Stimulated activated CD8-positive, alpha-beta memory T cell treated with anti-CD3 and anti-CD28 coated beads, Interleukin-7, amount 100 ng/mL, for 48 hours (primary cell): Measurements from ENCODE around the gene ZDHHC7.

Experiments used
- DNase-seq, 2 donors: peaks; one replicate each; pipeline ENCODE4 v3.0.0-alpha.2; 2020; ENCODE audit warnings: low read depth in 1 of 2; ENCODE audit errors: extremely low read depth in 1 of 2

Gene ZDHHC7

DNA sequence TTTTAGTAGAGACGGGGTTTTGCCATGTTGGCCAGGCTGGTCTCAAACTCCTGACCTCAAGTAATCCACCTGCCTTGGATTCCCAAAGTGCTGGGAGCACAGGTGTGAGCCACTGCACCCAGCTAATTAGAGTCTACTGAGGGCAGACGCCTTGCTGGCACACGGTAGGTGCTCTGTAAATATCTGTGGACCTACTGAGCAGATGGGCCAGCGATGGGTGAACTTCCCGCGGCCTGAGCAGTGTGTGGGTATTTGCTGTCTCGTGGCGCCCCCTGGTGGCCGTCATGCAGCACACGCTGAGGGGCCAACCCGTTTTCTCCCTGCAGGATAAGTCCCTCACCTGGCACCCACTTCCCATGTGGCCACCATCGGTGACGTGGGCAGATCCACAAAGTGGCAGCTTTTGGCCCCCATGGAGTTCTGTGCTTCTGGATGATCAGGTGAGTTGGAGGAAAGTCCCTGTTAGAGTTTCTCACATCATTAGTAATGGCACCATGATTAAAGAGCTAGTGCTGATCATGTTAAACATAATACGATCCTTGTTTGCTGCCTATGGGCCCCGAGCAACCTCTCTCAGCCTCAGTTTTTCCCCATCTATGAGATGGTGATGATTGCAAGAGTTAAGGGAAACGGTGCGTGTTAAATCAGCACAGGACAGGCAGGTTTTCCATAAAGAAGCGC, 40.7 kb downstream of the ZDHHC7 start:
- DNase-seq, result peak; percentile 33 to 49

- no peak for DNase-seq
These were observed 43.5 kb downstream of the ZDHHC7 start for GRCh38 chr16:84967828-84968227.

DNA sequence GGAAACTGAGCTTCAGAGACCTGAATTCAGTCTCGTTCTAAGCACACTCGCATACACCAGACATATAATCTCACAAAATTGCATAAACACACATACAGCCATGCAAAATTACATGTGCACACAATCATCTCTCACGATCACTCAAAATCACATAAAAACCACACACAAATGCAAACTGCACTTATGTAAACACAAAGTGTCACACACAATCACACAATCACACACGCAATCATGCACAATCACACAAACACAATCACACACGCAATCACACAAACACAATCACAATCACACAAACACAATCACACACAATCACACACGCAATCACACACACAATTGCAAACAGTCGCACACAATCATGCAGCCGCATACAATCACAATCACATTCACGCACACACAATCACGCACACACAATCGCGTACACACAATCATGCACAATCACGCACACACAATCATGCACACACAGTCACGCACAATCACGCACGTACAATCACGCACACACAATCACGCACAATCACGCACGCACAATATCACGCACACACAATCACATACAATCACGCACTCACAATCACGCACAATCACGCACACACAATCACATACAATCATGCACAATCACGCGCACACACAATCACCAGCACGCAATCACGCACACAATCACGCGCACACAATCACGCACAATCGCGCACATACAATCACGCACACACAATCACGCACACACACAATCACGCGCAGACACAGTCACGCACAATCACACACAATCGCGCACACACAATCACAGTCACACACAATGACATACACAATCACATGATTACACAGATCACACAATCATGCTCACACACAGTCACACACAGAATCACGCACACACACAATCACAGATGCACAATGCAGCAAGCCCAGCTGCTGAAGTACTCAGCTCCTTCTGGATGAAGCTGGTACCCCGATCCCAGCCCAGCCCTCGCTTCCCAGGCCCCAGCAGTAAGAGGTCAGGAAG, 45.6 kb downstream of the ZDHHC7 start:
- no peak for DNase-seq

GRCh38 chr16:84964386-84965128, 46.8 kb downstream of the ZDHHC7 start:
- DNase-seq, result no peak

GRCh38 chr16:84963066-84963465, 48.3 kb downstream of the ZDHHC7 start:
- DNase-seq, result no peak

DNA sequence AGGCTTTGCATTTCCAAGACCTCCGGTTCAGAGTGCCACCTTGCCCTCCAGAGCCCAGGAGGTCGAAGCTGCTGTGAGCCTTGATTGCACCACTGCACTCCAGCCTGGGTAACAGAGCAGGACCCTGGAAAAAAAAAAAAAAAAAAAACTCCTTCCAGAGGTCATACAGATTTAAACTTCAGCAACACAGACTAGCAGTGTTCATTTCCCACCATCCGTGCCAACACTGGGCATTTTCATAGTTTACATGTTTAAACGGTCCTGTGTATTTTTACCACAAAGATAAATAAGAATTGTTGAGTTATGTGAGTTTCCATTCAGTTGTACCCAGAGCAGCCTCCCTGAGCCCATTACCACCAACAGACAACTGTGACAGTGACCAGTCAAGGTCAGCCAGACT, 50.4 kb downstream of the ZDHHC7 start:
- DNase-seq, result no peak

- DNase-seq, result no peak
These were observed 51.4 kb downstream of the ZDHHC7 start for GRCh38 chr16:84959784-84960417.

GRCh38 chr16:84959045-84959576, 52.2 kb downstream of the ZDHHC7 start:
- DNase-seq, result no peak

DNA sequence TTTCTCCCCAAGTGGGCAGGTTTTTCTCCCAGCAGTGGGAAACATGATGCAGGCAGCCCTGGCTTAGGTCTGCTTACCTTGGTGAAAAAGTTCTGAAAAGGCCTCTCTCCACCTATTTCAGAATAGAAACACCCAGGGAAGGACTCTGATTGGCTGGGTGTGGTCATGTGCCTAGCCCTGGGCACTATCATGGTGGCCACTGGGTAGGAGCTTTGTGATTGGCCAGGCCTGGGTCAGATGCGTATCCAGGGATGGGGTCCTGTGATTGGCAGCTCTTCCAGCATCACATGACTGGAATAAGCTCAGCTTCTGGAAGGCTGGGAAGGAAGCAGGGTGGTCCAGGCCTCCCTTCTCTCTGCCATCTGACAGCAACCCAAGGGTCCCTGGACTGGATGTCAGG, 53.5 kb downstream of the ZDHHC7 start:
- no peak for DNase-seq

GRCh38 chr16:84957192-84957591, 54.1 kb downstream of the ZDHHC7 start:
- DNase-seq, result no peak

GRCh38 chr16:84955427-84955826, 55.9 kb downstream of the ZDHHC7 start:
- no peak for DNase-seq

- no peak for DNase-seq
These were observed 58.1 kb downstream of the ZDHHC7 start for GRCh38 chr16:84953190-84953746.

- peak; percentile 10 to 43 for DNase-seq
These were observed 58.8 kb downstream of the ZDHHC7 start for GRCh38 chr16:84952335-84953189.

GRCh38 chr16:84950906-84951305, 60.4 kb downstream of the ZDHHC7 start:
- DNase-seq, result peak in 1 of 2 donors; percentile 27

GRCh38 chr16:84949772-84950436, 61.4 kb downstream of the ZDHHC7 start:
- DNase-seq, result no peak

GRCh38 chr16:84948851-84949610, 62.3 kb downstream of the ZDHHC7 start:
- DNase-seq, result no peak

DNA sequence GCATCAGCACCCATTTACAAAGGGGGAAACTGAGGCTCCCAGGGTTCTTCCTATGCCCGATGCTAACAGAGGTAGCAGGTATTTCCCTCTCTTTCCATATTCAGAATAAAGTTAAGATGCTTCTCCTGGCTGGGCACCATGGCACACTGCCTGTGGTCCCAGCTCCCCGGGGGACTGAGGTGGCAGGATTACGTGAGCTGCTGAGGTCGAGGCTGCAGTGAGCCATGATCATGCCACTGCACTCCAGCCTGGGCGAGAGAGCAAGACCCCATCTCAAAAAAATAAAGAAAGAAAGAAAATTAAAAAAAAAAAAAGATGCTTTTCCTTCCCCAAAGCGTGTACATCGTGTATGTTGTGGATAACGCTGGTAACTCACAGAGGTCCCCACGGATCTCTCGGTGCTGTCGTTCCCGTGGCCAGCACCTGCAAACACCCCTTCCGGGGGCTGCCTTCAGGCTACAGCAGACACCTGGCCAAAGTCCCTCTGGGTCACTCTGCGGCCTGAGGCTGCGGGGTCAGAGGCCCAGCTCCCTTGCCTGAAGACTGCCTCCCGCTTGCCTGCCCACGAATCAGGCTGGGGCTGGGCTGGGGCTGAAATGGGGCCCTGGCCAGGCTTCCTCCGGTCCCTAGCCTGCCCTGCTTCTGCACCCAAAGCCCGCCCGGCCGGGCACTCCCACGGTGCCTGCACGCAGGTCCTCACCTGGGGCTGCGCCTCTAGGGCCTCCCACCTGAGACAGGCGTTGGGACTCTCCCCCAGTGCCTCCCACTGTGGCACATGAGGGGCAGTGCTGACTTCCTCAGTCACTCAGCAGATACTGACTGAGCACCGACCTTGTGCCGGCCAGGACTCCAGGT, 63.1 kb downstream of the ZDHHC7 start:
- no peak for DNase-seq
